ENCODE results near the gene PRICKLE4. TPM values are rescaled to one million over a fixed set of nuclear protein-coding genes. Genes with fewer than 3 reads are reported as not detected.

The PRICKLE4 gene
- total RNA-seq, 4 donors from 2014 or later, result 0.34 to 4.6 (median 3.6) TPM; not detected in 1

DNA sequence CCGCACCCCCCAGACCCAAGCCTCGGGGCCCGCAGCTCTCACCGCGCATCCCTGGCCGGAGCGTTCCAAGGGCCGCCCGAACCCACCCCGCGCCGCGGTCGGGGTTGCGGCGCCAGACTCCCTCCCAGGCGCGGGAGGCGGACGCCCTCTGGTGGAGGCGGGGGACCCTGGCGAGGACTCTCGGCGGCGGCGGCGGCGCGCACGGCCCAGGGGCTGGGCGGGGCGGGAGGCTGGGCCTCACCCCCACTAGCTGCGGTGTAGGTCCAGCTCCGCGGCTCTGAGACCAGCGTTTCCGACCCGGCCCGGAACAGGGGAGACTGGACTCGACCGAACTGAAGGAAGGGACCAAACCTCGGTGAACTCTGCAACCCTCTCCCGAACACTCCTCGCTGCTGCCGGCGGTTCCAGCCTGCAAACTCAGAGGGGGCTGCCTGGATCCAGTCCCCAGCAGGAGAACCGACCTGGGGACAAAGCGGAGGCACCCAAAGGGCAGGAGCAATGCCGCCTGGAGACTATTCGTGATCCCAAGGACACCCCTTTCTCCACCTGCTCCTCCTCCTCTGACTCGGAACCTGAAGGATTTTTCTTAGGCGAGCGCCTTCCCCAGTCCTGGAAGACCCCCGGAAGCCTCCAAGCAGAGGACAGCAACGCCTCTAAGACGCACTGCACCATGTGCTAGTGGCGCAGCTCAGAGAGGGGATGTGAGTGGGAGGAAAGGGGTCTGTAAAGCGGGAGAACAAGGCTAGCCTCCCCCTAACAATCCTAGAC, 6.1 kb downstream of the PRICKLE4 start:
- H3K36me3 ChIP-seq, result peaks cover 26% of the 10 kb centered on the region
- peaks cover 39% of the 10 kb centered on the region for H3K4me1 ChIP-seq
- DNase-seq (ENCODE audit: low spot score in 2 of 2), result peak; percentile 91
- H3K9me3 ChIP-seq, result no peaks in the 10 kb centered on the region
- peak overlapping the region; percentile 78 for H3K4me3 ChIP-seq
- peak overlapping the region; percentile 96 for H3K27ac ChIP-seq
- WGBS, result 0% methylated on average over 4 of the region's 58 CpGs
- H3K27me3 ChIP-seq, result no peaks in the 10 kb centered on the region
- TF ChIP-seq, protein P1, sequence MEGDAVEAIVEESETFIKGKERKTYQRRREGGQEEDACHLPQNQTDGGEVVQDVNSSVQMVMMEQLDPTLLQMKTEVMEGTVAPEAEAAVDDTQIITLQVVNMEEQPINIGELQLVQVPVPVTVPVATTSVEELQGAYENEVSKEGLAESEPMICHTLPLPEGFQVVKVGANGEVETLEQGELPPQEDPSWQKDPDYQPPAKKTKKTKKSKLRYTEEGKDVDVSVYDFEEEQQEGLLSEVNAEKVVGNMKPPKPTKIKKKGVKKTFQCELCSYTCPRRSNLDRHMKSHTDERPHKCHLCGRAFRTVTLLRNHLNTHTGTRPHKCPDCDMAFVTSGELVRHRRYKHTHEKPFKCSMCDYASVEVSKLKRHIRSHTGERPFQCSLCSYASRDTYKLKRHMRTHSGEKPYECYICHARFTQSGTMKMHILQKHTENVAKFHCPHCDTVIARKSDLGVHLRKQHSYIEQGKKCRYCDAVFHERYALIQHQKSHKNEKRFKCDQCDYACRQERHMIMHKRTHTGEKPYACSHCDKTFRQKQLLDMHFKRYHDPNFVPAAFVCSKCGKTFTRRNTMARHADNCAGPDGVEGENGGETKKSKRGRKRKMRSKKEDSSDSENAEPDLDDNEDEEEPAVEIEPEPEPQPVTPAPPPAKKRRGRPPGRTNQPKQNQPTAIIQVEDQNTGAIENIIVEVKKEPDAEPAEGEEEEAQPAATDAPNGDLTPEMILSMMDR (IDR thresholded peaks at IDR 0.05), result peak in 1 of 2 donors; percentile 93
- TF ChIP-seq EP300 (IDR thresholded peaks at IDR 0.05), result no peak

DNA sequence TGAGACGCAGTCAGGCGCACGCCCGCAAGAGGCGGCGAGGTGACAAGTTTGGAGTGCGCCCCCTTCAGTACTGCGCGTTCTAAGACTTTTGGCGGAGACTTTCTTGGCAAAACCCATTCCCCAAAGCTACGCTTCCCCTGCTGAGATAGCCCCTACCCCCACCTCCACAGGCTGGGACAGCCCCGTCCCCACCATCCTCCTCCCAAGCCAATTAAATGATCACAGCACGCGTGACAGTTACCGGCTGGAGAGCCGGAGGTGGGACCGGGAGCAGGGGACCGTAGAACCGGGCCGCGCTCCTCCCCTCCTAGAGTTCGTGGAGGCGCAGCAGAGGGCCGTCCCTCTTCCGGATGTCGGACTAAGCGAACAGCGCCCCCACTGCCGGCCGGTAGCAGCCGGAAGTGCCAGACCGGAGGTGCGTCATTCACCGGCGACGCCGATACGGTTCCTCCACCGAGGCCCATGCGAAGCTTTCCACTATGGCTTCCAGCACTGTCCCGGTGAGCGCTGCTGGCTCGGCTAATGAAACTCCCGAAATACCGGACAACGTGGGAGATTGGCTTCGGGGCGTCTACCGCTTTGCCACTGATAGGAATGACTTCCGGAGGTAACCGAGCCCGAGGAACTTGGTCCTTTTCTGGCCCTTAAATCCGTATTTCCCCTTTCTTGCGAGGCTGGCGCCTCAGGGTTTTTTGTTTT, 6.8 kb downstream of the PRICKLE4 start, which contains the start of gene TOMM6:
Gene TOMM6 (plus strand): TSS at position 476 of the 699 bp plus-strand sequence. CDS start 4 bp downstream, at position 480.
- H3K36me3 ChIP-seq, result peaks cover 34% of the 10 kb centered on the region
- peak; percentile 96 to 97 for DNase-seq (ENCODE audit: low spot score in 2 of 2)
- H3K27me3 ChIP-seq, result no peaks in the 10 kb centered on the region
- peak; percentile 43 to 75 for TF ChIP-seq POLR2A (IDR thresholded peaks at IDR 0.05)
- TF ChIP-seq, protein P1 (IDR thresholded peaks at IDR 0.05), result peak; percentile 87 to 95
- peak; percentile 64 to 97 (median 69) for TF ChIP-seq POLR2AphosphoS5 (IDR thresholded peaks at IDR 0.05)
- no peak for TF ChIP-seq EP300 (IDR thresholded peaks at IDR 0.05)
- no peaks in the 10 kb centered on the region for H3K9me3 ChIP-seq
- 1% methylated on average over 25 of the region's 55 CpGs for WGBS
- H3K4me3 ChIP-seq, result peak within 1 kb of the TSS; percentile 78
- H3K4me1 ChIP-seq, result peaks cover 35% of the 10 kb centered on the region
- H3K27ac ChIP-seq, result peak within 1 kb of the TSS; percentile 96

DNA sequence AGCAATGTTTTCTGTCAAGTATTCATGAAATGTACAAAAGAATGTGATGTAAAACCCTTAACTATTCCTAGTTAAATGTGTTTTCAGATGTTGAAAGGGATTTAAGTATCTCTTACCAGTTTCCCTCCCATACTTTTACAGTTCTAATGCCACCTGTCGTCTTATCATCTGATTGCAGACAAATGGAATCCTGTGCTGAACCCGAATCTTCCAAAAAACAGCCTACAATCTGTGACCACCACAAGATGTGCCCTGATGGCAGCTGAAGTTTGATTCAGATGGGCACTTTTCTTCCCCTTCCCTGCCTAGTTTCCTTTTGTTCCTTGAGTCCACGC, 8.8 kb downstream of the PRICKLE4 start:
- 80% methylated on average over 3 of the region's 3 CpGs for WGBS
- DNase-seq (ENCODE audit: low spot score in 2 of 2), result no peak
- no peaks in the 10 kb centered on the region for H3K27me3 ChIP-seq
- H3K4me1 ChIP-seq, result peaks cover 28% of the 10 kb centered on the region
- H3K36me3 ChIP-seq, result peaks cover 43% of the 10 kb centered on the region
- no peak for TF ChIP-seq POLR2A (IDR thresholded peaks at IDR 0.05)
- TF ChIP-seq, protein P1 (IDR thresholded peaks at IDR 0.05), result no peak
- TF ChIP-seq EP300 (IDR thresholded peaks at IDR 0.05), result no peak
- TF ChIP-seq POLR2AphosphoS5 (IDR thresholded peaks at IDR 0.05), result no peak
- no peaks in the 10 kb centered on the region for H3K9me3 ChIP-seq
- no peak overlapping the region for H3K4me3 ChIP-seq
- H3K27ac ChIP-seq, result no peak overlapping the region

DNA sequence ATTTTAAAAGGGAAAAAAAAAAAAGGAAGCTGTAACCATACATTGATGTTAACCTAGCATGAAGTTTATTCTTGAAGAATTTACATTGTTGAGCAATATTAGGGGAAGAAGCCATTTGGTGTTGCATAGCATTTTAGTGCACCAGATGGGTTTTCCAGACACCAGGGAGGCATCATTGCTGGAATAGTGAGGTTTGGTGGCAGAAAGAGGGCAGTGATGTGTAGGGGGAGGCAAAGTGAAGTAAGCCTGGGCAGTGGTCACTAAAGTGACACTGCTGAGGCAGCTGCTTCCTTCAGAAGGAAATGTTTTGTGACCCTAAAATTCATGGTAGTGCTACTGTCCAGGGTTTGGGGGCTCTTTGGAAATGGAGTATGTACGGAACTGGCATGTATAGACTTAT, 9.5 kb downstream of the PRICKLE4 start:
- TF ChIP-seq, protein P1 (IDR thresholded peaks at IDR 0.05), result no peak
- TF ChIP-seq EP300 (IDR thresholded peaks at IDR 0.05), result no peak
- no peak for TF ChIP-seq POLR2A (IDR thresholded peaks at IDR 0.05)
- TF ChIP-seq POLR2AphosphoS5 (IDR thresholded peaks at IDR 0.05), result no peak
- DNase-seq (ENCODE audit: low spot score in 2 of 2), result no peak
- Histone ChIP-seq H3K4me1 (peaks cover 21% of the 10 kb centered on the region), H3K27me3 (no peaks in the 10 kb centered on the region), H3K4me3 (no peak overlapping the region), H3K27ac (no peak overlapping the region), H3K9me3 (no peaks in the 10 kb centered on the region), H3K36me3 (peaks cover 44% of the 10 kb centered on the region)
- 96% methylated on average over 1 of the region's 1 CpG for WGBS

DNA sequence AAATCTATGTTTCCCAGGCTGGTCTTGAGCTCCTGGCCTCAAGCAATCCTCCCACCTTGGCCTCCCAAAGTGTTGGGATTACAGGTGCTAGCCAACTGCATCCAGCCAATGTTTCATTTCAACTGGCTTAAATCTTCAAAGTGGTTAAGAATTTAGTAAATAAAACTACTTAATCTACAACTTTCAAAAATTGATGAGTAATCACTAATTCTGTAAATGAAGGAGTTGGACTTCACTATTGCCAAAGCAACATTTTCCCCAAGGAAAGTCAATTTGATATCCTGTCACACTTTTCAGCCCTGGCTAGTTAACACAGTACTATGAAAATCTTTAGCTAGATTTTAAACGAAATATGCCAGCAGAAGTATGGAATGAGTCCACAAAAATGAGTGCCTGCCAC, 10.7 kb downstream of the PRICKLE4 start:
- no peak overlapping the region for H3K27ac ChIP-seq
- TF ChIP-seq, protein P1 (IDR thresholded peaks at IDR 0.05), result no peak
- TF ChIP-seq POLR2AphosphoS5 (IDR thresholded peaks at IDR 0.05) (no peak), POLR2A (IDR thresholded peaks at IDR 0.05) (no peak), EP300 (IDR thresholded peaks at IDR 0.05) (no peak)
- no peaks in the 10 kb centered on the region for H3K27me3 ChIP-seq
- H3K9me3 ChIP-seq, result no peaks in the 10 kb centered on the region
- no peak overlapping the region for H3K4me3 ChIP-seq
- 68% methylated on average over 1 of the region's 1 CpG for WGBS
- H3K36me3 ChIP-seq, result peaks cover 56% of the 10 kb centered on the region
- peaks cover 8% of the 10 kb centered on the region for H3K4me1 ChIP-seq
- no peak for DNase-seq (ENCODE audit: low spot score in 2 of 2)
